ENCODE measurements around the gene SENP6. TPM values are rescaled to one million over a fixed set of nuclear protein-coding genes. Genes with fewer than 3 reads are reported as not detected.
"Not testable (repeated sequence)": the region's sequence is repeated elsewhere in the genome, so short reads cannot be mapped to it uniquely, and the experiment has no call there.

Gene SENP6, protein sequence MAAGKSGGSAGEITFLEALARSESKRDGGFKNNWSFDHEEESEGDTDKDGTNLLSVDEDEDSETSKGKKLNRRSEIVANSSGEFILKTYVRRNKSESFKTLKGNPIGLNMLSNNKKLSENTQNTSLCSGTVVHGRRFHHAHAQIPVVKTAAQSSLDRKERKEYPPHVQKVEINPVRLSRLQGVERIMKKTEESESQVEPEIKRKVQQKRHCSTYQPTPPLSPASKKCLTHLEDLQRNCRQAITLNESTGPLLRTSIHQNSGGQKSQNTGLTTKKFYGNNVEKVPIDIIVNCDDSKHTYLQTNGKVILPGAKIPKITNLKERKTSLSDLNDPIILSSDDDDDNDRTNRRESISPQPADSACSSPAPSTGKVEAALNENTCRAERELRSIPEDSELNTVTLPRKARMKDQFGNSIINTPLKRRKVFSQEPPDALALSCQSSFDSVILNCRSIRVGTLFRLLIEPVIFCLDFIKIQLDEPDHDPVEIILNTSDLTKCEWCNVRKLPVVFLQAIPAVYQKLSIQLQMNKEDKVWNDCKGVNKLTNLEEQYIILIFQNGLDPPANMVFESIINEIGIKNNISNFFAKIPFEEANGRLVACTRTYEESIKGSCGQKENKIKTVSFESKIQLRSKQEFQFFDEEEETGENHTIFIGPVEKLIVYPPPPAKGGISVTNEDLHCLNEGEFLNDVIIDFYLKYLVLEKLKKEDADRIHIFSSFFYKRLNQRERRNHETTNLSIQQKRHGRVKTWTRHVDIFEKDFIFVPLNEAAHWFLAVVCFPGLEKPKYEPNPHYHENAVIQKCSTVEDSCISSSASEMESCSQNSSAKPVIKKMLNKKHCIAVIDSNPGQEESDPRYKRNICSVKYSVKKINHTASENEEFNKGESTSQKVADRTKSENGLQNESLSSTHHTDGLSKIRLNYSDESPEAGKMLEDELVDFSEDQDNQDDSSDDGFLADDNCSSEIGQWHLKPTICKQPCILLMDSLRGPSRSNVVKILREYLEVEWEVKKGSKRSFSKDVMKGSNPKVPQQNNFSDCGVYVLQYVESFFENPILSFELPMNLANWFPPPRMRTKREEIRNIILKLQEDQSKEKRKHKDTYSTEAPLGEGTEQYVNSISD
- total RNA-seq, result 10 to 100 TPM; 69.5 to 75.1 TPM

DNA sequence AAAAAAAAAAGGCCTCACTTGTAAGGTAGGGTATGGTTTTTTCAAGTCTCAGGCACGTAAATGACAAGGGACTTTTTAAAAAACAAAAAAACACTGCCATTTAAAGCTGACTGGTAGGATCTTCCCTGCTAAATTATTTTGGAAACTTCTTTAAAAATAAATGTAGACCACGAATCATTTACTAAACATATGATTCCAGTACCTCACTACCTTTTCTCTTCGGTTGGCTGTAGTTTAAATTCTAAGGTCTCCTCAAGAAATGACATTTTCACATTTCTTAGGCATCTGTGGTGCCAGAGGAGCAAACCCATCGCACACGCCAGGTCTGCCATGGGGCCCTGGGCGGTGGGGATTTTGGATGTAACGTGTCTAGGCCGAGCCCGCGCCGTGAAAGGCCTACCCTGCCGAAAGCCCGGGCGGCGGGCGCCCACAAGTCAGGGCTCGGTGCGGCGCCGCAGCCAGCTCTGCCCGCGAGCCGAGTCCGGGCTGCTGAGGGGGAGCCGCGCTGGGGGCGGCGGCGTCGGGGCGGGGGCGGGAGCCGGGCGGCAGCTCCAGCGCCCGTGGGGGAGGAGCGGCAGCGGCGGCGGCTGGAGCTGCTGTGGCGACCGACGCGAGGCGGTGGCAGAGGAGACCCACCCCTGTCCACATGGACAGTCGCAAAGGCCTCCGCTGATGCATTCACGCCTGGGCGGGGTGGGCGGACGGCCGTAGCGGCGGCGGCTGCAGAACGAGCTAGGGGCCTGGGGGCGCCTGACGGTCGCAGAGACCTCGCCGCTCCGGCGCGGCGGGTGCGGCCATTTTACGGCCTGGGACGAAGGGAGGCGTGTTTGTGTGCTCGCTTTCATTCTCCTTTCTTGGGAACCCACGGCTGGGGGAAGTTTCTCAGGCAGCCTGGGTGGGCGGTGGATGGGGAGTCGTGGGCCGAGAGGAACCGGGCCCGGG is at the start of gene SENP6:
SENP6 (plus strand) TSS at position 577 of the 942 bp plus-strand sequence. CDS start 645 bp downstream, outside the sequence.
- DNase-seq (peak; percentile 81), ATAC-seq (peak; percentile 72)
- Mint-ChIP-seq H3K4me3 (peak within 1 kb of the TSS; percentile 88), H3K27me3 (no peaks in the 10 kb centered on the region), H3K9me3 (ENCODE audit: low read depth) (no peaks in the 10 kb centered on the region), H3K4me1 (peaks cover 55% of the 10 kb centered on the region), H3K27ac (peak within 1 kb of the TSS; percentile 99), H3K36me3 (ENCODE audit: low read depth) (peaks cover 12% of the 10 kb centered on the region)
- intact Hi-C loops (cut with DNase I, micrococcal nuclease), result loop anchor here (1.0 to 5.0 kb wide), 5 partner anchors 317 to 1949 kb away; partner anchors contain the start of genes COX7A2 (in 2 of the 2), TMEM30A (in 2 of the 2) and SLC17A5 (in 1 of the 2)
- ChIA-PET CTCF (interaction anchor here (2.3 to 3.2 kb wide), 2 partner anchors 10 to 20 kb away, joined by 10 to 14 read pairs; no protein-coding TSS in a partner anchor), POLR2A (interaction anchor here (0.8 to 2.5 kb wide), 2 partner anchors 11 to 358 kb away, joined by 3 to 17 read pairs; partner anchors contain the start of gene COX7A2)

DNA sequence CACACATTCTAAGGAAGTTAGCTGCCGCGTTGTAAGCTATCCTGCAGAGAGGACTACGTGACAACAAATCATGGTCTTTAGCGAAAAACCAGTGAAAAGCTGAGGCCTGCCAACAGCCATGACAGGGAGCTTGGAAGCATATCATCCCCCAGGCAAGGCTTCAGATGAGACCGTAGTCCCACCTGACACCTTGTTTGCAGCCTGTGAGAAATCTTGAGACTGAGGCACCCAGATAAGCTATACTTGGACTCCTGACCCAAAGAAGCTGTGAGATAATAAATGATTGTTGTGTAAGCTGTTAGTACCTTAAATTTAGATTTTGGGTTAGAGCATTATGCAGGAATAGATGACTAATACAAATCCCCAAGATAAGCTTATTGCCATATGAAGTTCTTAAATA is 45.4 kb upstream of the SENP6 start:
- Mint-ChIP-seq H3K9me3 (ENCODE audit: low read depth) (no peaks in the 10 kb centered on the region), H3K36me3 (ENCODE audit: low read depth) (no peaks in the 10 kb centered on the region), H3K27ac (no peak overlapping the region), H3K4me3 (no peak overlapping the region), H3K27me3 (peaks cover 6% of the 10 kb centered on the region), H3K4me1 (peaks cover 4% of the 10 kb centered on the region)
- no peak for ATAC-seq
- CTCF ChIA-PET, result interaction anchor here (1.5 kb wide), 1 partner anchor 18 kb away, joined by 3 read pairs; no protein-coding TSS in a partner anchor
- POLR2A ChIA-PET, result no interaction called here
- intact Hi-C loops (cut with DNase I, micrococcal nuclease), result no loop called here
- no peak for DNase-seq

DNA sequence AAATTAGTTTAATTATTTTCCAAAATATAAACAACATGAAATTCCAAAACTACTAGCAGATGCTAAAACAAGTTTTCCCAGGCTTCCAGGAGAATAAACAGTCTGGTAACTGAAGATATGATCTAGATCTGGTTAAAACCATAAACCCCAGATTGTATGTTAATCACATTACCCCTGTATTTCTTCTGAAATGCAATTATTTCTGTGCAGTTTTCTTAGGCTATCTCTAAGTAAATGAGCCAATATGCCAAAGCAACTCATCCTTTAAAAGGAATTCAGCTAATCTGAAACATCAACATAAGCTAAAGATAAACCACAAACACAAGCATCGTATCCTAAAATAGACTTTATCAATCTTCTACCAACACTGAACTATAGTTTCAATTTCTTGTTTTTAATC is 44.6 kb upstream of the SENP6 start:
- POLR2A ChIA-PET, result no interaction called here
- CTCF ChIA-PET, result interaction anchor here (0.6 kb wide), 1 partner anchor 1567 kb away, joined by 3 read pairs; no protein-coding TSS in a partner anchor
- DNase-seq, result no peak

DNA sequence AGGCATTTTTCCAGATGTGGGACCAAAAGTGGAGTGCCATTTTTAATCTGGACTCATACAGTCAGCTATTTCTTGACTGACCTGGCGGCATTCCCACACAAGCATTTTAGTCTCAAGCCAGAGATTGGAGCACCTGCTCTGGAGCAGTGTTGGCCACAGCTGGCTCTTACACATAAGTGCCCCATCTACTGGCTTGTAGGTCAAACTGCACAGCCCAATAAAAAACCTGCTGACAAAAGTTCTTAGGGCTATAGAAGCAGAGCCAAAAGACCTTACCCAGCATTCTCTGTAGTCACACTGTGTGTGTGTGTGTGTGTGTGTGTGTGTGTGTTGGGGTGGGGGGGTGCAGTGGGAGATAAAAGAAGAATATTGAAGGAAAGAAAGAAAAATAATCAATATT is 38.6 kb upstream of the SENP6 start:
- H3K36me3 Mint-ChIP-seq (ENCODE audit: low read depth), result no peaks in the 10 kb centered on the region
- POLR2A ChIA-PET, result no interaction called here
- peaks cover 10% of the 10 kb centered on the region for H3K9me3 Mint-ChIP-seq (ENCODE audit: low read depth)
- H3K27ac Mint-ChIP-seq, result no peak overlapping the region
- ATAC-seq (peak; percentile 51), DNase-seq (peak; percentile 5)
- CTCF ChIA-PET, result interaction anchor here (0.6 to 1.3 kb wide), 7 partner anchors 10 to 360 kb away, joined by 3 to 5 read pairs (median 3); no protein-coding TSS in a partner anchor
- H3K4me1 Mint-ChIP-seq, result no peaks in the 10 kb centered on the region
- H3K4me3 Mint-ChIP-seq, result no peak overlapping the region
- intact Hi-C loops (cut with DNase I, micrococcal nuclease), result no loop called here
- H3K27me3 Mint-ChIP-seq, result peaks cover 30% of the 10 kb centered on the region

More for the DNA sequence above, 44.6 kb upstream of the SENP6 start:
- peaks cover 6% of the 10 kb centered on the region for H3K27me3 Mint-ChIP-seq
- H3K27ac Mint-ChIP-seq, result no peak overlapping the region
- H3K4me1 Mint-ChIP-seq, result no peaks in the 10 kb centered on the region
- H3K4me3 Mint-ChIP-seq, result no peak overlapping the region
- intact Hi-C loops (cut with DNase I, micrococcal nuclease), result no loop called here
- H3K9me3 Mint-ChIP-seq (ENCODE audit: low read depth), result no peaks in the 10 kb centered on the region
- no peak for ATAC-seq
- H3K36me3 Mint-ChIP-seq (ENCODE audit: low read depth), result no peaks in the 10 kb centered on the region

DNA sequence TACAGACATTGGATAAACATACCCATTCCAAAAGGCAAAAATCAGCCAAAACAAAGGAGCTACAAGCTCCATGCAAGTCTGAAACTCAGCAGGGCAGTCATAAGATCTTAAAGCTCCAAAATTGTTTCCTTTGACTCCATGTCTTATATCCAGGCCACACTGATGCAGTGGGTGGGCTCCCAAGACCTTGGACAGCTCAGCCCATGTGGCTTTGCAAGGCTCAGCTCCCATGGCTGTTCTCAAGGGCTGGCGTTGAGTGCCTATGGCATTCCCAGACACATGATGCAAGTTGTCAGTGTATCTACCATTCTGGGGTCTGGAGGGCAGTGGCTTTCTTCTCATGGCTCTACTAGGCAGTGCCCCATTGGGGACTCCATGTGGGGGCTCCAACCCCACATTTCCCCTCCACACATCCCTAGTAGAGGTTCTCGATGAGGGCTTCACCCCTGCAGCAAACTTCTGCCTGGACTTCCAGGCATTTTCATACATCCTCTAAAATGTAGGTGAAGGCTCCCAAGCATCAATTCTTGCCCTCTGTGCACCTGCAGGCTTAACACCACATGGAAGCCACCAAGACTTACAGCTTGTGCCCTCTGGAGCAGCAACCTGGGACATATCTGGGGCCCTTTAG is 35.4 kb upstream of the SENP6 start:
- H3K36me3 Mint-ChIP-seq (ENCODE audit: low read depth), result no peaks in the 10 kb centered on the region
- H3K27ac Mint-ChIP-seq, result no peak overlapping the region
- DNase-seq (no peak), ATAC-seq (no peak)
- peaks cover 29% of the 10 kb centered on the region for H3K27me3 Mint-ChIP-seq
- POLR2A ChIA-PET, result interaction anchor here (0.7 kb wide), 1 partner anchor 18 kb away, joined by 3 read pairs; no protein-coding TSS in a partner anchor
- H3K9me3 Mint-ChIP-seq (ENCODE audit: low read depth), result peaks cover 10% of the 10 kb centered on the region
- H3K4me1 Mint-ChIP-seq, result no peaks in the 10 kb centered on the region
- H3K4me3 Mint-ChIP-seq, result no peak overlapping the region
- intact Hi-C loops (cut with DNase I, micrococcal nuclease), result no loop called here
- CTCF ChIA-PET, result no interaction called here

DNA sequence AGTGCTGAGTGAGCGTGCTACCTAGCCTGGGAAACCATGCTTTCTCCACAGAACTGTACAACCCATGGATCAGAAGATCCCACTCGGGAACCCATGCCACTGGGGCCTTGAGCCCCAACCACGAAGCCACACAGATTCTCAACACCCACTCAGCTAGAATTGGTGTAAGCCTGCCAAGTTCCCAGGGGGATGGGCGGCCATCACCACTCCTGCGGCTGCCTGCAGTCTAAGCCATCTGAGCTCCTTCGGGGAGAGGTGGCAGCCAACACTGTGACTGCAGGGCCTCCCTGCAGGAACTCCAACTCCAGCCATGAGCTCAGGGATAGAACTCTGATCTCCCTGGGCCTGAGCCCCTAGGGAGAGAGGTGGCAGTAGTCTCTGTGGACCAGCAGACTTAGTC is 33.6 kb upstream of the SENP6 start:
- H3K4me1 Mint-ChIP-seq, result no peaks in the 10 kb centered on the region
- no peak for ATAC-seq
- peaks cover 10% of the 10 kb centered on the region for H3K9me3 Mint-ChIP-seq (ENCODE audit: low read depth)
- H3K4me3 Mint-ChIP-seq, result no peak overlapping the region
- peaks cover 28% of the 10 kb centered on the region for H3K27me3 Mint-ChIP-seq
- no peak overlapping the region for H3K27ac Mint-ChIP-seq
- intact Hi-C loops (cut with DNase I, micrococcal nuclease), result no loop called here
- DNase-seq, result no peak
- CTCF ChIA-PET, result no interaction called here
- POLR2A ChIA-PET, result no interaction called here
- no peaks in the 10 kb centered on the region for H3K36me3 Mint-ChIP-seq (ENCODE audit: low read depth)

DNA sequence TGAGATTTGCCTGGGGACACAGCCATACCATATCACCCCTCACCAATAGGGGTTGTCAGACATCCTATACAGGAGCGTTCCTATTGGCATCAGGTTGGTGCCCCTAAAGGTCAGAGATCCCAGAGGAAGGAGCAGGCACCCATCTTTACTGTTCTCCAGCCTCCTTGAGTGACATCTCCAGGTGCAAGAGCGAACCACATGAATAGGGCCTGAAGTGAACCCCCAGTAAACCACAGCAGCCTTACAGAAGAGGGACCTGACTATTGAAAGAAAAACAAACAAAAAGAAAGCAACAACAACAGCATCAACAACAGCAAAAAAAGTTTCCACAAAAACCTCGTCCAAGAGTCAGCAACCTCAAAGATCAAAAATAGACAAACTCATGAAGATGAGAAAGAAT is 32.7 kb upstream of the SENP6 start:
- Mint-ChIP-seq H3K27me3 (peaks cover 26% of the 10 kb centered on the region), H3K27ac (no peak overlapping the region), H3K9me3 (ENCODE audit: low read depth) (peaks cover 10% of the 10 kb centered on the region), H3K4me1 (no peaks in the 10 kb centered on the region), H3K4me3 (no peak overlapping the region), H3K36me3 (ENCODE audit: low read depth) (no peaks in the 10 kb centered on the region)
- CTCF ChIA-PET, result no interaction called here
- no peak for DNase-seq
- intact Hi-C loops (cut with DNase I, micrococcal nuclease), result no loop called here
- ATAC-seq, result no peak
- POLR2A ChIA-PET, result no interaction called here

DNA sequence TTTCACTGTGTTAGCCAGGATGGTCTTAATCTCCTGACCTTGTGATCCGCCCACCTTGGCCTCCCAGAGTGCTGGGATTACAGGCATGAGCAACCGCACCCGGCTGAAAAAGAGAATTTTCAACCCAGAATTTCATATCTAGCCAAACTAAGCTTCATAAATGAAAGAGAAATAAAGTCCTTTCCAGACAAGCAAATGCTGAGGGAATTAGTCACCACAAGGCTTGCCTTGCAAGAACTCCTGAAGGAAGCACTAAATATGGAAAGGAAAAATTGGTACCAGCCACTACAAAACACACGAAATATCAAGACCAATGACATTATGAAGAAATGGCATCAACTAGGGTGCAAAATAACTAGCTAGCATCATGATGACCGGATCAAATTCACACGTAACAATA is 31.0 kb upstream of the SENP6 start:
- POLR2A ChIA-PET, result interaction anchor here (0.6 kb wide), 1 partner anchor 184 kb away, joined by 4 read pairs; no protein-coding TSS in a partner anchor
- H3K27ac Mint-ChIP-seq; H3K9me3 Mint-ChIP-seq (ENCODE audit: low read depth); ATAC-seq; CTCF ChIA-PET; H3K4me3 Mint-ChIP-seq; DNase-seq; intact Hi-C loops (cut with DNase I, micrococcal nuclease); H3K36me3 Mint-ChIP-seq (ENCODE audit: low read depth); H3K4me1 Mint-ChIP-seq: not testable (repeated sequence)
- peaks cover 14% of the 10 kb centered on the region for H3K27me3 Mint-ChIP-seq

DNA sequence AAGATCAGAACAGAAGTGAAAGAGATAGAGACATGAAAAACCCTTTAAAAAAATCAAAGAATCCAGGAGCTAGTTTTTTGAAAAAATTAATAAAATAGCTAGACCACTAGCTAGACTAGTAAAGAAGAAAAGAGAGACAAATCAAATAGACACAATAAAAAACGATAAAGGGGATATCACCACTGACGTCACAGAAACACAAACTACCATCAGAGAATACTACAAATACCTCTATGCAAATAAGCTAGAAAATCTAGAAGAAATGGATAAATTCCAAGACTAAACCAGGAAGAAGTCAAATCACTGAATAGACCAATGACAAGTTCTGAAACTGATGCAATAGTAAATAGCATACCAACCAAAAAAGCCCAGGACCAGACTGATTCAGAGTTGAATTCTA is 29.6 kb upstream of the SENP6 start:
- H3K36me3 Mint-ChIP-seq (ENCODE audit: low read depth), result no peaks in the 10 kb centered on the region
- H3K9me3 Mint-ChIP-seq (ENCODE audit: low read depth), result peaks cover 3% of the 10 kb centered on the region
- ATAC-seq, result no peak
- DNase-seq, result no peak
- H3K27me3 Mint-ChIP-seq, result peaks cover 9% of the 10 kb centered on the region
- H3K4me3 Mint-ChIP-seq, result no peak overlapping the region
- CTCF ChIA-PET, result interaction anchor here (0.8 kb wide), 2 partner anchors 10 to 322 kb away, joined by 3 read pairs; no protein-coding TSS in a partner anchor
- H3K27ac Mint-ChIP-seq, result no peak overlapping the region
- intact Hi-C loops (cut with DNase I, micrococcal nuclease), result no loop called here
- H3K4me1 Mint-ChIP-seq, result no peaks in the 10 kb centered on the region
- POLR2A ChIA-PET, result no interaction called here

DNA sequence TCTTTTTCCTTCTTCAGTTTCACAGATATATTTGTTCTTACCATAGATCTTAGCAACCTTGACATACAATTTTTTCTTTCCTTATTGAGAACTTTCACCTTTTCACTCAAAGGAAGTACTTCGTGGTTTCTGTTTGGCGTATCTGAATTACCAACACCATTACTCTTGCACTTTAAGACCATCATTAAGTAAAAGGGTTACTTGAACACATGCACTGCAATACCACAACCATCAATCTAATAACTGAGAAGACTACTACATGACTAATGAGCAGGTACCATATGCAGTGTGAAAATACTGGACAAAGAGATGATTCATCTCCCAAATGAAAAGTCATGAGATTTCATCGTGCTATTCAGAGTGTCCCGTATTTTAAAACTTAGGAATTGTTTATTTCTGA is 21.7 kb upstream of the SENP6 start:
- CTCF ChIA-PET, result no interaction called here
- no peaks in the 10 kb centered on the region for H3K9me3 Mint-ChIP-seq (ENCODE audit: low read depth)
- intact Hi-C loops (cut with DNase I, micrococcal nuclease), result no loop called here
- H3K4me3 Mint-ChIP-seq, result no peak overlapping the region
- H3K36me3 Mint-ChIP-seq (ENCODE audit: low read depth), result peaks cover 2% of the 10 kb centered on the region
- no peak overlapping the region for H3K27ac Mint-ChIP-seq
- peak; percentile 74 for ATAC-seq
- H3K27me3 Mint-ChIP-seq, result no peaks in the 10 kb centered on the region
- H3K4me1 Mint-ChIP-seq, result peaks cover 12% of the 10 kb centered on the region
- DNase-seq, result no peak
- POLR2A ChIA-PET, result no interaction called here

Measured in activated CD4-positive, alpha-beta T cell treated with anti-CD3 and anti-CD28 coated beads for 36 hours (primary cell).